CD4-positive, alpha-beta T cell treated with Interleukin-1 beta for 1 hour (primary cell): ENCODE results near the gene LARP1.
"Not testable (repeated sequence)": the region's sequence is repeated elsewhere in the genome, so short reads cannot be mapped to it uniquely, and the experiment has no call there.

Experiments
- DNase-seq, 2 donors: peaks; one replicate each; pipeline ENCODE4 v3.0.0-alpha.2; 2020 to 2022

LARP1 gene

DNA sequence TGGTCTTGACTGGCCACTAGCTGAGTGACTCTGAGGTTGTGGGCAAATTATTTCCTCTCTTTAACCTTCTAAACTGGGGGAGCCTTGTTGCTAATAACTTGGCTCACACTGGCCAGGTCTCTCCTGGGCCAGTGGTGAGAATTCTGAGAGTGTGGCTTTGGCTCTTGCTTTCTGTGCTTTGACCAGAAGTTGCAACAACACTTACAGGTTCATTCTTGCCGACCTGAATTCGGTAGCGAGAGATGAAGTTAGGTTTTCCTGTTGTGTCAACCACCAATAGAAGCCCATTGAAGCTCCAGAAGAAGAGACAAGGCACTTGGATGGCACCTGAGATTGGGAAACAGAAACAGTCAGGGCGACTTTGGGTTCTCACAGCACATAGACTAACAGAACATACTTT lies 75.4 kb downstream of the LARP1 start:
- no peak for DNase-seq

DNA sequence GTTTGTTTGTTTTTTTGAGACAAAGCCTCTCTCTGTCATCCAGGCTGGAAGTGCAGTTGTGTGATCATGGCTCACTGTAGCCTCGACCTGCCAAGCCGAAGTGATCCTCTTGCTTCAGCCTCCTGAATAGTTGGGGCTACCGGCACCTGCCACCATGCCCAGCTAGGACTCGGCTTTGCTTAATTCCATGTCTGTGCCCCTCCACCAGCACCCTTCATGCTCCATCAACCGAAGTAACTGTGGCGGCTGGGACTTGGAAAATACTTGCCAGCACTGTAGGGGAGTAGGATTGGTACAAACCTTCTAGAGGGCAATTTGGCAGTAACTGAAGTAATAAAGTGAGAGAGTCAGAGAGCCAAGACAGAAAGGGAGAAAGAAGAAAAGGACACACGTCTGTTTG lies 76.3 kb downstream of the LARP1 start:
- no peak for DNase-seq

DNA sequence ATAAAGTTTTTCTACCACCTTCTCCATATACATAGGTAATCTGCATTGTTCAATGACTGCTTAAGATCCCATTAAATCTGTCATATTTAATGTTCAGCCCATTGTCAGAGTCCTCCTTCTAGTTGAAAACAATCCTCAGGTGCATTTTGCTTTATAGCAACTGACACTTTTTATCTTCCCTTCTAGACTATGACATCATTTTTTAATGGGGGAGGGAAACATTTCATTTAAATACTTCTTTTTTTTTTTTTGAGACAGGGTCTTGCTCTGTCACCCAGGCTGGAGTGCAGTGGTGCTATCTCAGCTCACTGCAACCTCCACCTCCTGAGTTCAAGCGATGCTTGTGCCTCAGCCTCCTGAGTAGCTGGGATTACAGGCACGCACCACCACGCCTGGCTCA lies 77.6 kb downstream of the LARP1 start:
- not testable (repeated sequence) for DNase-seq

DNA sequence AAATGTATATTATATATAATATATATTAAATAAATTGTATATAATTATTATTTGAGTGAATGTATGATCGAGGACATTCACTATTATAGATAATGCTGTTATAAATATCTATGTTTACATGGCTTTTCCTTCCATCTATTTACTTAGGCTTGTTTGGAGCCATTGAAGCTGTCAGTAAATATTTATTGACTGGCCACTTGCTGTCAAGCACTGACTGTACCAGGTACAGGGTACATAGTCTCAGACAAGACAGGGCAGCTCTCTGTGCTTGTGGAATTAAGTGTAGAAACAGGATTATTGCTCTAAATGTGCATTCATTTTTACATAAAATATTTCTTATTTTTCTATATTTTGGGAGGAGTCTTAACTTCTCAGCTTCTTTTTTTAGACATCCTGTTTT lies 78.9 kb downstream of the LARP1 start:
- DNase-seq: no peak

DNA sequence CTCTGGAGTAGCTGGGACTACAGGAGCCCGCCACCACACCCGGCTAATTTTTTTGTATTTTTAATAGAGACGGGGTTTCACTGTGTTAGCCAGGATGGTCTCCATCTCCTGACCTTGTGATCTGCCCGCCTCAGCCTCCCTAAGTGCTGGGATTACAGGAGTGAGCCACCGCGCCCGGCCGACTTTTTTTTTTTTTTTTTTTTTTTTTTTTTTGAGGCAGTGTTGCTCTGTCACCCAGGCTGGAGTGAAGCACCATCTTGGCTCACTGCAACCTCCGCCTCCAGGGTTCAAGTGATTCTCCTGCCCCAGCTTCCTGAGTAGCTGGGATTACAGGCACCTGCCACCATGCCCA lies 80.5 kb downstream of the LARP1 start:
- not testable (repeated sequence) for DNase-seq

DNA sequence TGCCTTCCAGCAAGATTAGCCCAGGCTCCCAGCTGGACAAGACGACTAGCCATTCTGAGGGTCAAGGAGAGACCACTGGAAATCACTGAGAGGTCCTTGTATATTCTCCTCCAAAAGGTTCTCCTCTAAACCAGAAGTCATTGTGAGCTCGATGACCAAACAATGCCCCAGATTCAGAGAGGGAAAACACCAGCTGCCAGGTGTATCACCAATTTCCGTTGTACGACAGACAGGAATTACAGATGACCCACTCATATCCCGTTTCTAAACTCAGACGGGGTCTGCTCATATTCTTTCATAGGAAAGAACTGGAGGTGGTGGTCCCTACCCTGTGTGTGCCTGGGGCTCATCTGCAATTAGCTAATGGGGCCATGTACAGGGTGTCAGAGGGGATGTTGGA lies 81.0 kb downstream of the LARP1 start:
- DNase-seq: no peak

DNA sequence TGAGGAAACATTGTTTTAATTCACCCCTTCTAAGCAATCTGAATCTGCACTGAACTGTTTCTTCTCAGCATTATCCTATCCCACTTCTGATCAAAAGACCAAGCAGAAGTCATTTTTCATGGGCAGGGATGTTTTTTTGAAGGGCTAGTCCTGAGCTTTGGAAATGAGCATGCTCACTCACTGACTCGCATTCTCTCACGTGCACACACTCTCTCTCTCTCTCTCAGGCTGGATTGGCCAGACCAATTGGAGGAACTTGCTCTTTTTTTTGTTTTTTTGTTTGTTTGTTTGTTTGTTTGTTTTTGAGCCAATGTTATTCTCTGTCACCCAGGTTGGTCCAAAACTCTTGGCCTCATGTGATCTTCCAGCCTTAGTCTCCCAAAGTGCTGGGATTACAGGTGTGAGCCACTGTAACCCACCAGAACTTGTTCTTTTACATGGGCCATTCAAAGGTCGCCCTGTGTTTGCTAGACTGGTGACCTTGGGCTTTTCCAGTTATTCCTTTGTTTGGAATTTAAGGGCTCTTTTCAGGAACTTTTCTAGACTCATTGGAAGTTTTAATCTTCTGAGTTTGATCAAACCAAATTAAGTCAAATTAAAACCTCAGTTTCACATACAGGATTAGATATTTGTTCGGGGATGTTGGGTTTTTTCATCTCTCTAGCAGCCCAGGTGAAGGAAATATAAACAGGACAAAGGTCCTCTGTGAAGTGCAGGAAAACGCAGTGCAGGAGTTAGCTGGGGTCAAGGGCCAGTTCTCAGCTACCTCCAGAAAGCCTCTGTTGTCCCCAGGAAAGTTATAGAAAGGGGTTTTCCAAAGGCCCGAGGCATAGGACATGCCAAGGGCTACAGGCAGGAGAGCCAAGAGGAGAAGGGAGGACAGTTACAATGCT lies 82.1 kb downstream of the LARP1 start:
- DNase-seq: no peak

DNA sequence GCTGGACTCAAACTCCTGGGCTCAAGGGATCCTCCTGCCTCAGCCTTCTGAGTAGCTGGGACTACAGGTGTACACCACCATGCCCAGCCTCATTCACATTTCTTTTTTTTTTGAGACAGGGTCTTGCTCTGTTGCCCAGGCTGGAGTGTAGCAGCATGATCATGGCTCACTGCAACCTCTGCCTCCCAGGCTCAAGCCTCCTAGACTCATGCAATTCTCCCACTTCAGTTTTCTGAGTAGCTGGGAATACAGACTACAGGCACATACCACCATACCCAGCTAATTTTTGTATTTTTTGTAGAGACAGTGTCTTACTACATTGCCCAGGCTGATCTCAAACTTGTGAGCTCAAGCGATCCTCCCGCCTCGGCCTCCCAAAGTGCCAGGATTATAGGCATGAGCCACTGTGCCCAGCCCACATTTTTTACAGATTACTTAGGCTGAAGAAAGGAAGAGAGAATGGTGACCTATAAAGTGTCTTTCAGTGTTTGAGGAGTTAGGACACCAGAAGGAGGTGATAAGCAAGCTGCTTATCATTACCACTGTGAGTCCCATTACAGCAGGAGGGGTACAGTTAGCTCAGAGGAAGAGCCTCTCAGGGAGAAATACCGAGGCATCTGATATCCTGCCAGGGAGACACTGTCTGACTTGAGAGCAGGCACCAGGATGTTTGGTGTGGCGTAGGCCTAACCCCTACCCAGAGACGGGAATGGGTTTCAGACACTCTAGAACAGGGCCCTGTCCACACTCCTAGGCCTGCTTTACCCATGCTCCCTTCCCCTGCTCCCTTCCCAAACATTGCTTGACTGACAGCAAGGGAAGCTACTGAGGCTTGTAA lies 85.5 kb downstream of the LARP1 start:
- DNase-seq: no peak

DNA sequence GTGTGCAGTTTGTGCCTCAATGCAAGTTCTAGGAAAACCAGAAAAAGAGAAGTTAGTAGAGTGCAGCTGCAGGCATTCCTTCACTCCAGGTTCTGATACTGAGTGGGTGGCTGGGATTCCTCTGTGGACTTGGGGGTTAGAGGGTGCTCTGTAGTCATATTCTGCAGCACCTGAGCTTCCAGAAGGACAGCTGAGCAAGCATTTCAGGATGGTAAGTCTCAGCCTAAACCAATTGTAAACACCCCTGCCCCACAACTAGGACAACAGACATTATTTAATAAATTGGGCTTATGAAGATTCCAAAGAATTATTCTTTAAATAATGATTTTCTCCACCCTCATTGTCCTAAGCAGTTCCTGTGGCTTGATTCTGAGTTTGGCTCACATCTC lies 86.1 kb downstream of the LARP1 start:
- no peak for DNase-seq

DNA sequence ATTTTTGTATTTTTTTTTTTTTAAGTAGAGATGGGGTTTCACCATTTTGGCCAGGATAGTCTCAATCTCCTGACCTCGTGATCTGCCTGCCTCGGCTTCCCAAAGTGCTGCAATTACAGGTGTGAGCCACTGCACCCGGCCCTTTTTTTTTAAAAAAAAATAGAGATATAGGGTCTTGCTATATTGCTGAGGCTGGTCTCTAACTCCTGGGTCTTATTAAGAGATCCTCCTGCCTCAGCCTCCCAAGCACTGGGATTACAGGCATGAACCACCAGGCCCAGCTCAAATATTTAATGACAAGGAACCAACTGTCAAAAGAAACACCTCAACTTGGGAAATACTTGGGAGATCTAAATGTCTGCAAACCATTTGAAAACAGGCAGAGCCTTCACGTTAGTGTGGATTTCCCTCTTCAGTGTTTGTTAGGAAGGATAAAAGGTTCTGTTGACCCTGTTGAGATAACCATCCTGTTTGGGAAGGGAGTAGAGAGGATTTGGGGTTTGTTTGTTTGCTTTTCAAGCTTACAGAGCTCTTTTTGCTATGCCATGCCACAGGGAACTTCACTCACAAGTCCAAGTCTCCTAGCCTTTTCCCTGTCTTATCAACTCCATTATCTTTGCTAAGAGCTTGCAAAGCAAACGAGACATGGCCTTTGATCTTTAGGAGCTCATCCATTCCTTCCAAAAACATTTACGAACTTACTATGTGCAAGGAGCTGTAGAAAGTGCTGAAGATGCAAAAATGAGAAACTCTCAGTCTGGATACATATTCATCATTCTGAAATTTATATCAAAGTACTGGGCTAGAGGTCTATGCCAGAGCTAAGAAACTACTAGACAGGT lies 87.7 kb downstream of the LARP1 start:
- no peak for DNase-seq

DNA sequence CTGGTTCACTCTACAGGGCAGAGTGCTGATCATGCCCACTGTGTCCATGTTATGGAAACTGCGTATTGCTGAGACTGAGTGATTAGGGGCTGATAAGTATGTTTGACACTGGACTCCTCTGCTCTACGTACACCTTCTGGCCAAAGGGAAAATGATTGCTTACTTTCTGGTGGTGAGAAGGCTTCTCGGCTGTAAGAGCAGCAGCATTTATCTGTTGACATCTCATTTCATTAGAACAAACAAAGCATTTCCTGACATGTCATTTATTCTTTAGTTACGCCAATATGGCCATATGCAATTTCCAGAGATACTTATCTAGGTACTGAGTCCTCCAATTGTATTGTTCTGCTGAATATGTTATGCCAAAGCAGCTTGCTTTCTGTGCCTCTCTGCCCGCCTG lies 89.6 kb downstream of the LARP1 start:
- DNase-seq: no peak

DNA sequence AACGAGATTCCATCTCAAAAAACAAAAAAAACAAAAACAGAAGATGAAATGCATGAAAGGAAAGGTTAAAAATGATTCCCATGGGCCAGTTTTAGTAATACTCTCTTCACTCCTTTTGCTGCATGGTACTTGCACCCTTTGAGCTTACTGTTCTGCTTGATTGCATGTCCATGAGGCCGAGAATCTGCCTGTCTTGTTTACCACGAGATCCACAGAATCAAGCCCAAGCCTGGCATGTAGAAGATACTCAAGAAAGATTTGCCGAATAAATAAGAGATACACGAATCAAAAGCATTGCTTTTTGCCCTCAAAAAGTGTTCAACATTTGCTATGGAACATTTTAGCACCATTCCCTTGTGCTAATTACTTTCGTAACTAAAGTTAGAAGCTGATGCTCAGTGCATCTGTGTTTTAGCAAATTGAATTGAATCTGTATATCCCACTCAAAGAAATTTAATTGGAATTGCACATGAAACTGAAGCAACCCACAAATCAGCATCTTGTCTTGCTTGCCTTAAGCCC lies 94.1 kb downstream of the LARP1 start:
- DNase-seq: no peak

DNA sequence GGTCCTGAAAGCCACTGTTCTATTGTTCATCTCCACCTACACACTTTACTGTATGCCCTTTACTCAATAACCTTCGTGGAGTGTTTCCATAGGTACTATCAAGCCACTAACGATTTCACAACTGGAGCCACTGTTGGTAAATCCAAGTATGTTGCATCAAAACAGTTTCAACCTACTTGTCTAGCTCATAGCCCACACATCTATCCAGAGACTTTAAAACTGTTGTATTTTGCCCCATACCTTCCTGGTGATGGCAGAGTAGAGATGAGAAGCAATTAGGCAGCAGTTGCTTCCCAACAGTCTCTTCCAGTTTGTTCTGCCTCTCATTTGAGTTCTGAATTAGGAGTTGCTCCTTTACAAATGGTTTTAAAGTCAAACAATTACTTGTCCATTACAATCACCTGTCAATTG lies 94.6 kb downstream of the LARP1 start:
- DNase-seq: no peak

DNA sequence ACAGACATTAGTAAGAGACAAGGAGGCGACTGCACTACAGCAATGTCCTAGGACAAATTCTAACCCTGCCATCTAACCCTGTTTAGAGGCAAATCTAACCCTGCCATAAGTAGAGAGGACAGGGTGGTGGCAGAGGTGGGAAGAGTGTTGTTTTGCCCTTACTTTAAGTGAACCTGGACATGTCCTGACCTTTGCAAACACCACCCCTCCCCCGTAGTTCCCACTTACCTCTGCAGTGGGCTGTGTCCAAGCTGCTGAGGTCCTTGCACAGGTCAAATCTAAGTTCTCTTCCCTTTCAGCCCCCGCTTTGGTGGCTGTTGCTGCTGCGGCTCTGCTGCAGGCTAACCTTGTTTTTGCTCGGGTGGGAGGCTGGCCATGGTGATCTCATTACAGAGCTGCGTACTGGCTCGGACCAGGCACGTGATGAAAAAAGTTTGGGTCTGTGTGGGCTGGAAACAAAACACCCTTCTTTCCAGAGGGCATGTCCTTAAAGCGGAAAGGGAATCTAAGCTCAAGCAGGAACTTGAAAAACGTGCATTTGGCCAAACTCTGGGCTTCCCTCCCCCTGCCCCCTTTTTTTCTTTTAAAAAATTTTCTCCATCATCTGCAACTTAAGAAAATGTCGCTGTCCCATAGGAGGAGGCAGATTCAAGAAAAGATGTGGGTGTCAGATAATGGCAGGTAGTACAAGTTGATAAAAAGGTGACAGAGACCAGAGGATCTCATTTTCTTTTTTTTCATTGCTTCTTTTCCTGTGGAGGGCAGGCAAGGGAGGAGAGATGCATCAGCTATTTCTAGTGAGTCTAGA lies 95.3 kb downstream of the LARP1 start, which contains the start of gene FAXDC2:
Gene FAXDC2, minus strand, starts transcription at position 349 of the 808 bp plus-strand sequence. CDS start 12,425 bp downstream, outside the sequence.
- no peak for DNase-seq

DNA sequence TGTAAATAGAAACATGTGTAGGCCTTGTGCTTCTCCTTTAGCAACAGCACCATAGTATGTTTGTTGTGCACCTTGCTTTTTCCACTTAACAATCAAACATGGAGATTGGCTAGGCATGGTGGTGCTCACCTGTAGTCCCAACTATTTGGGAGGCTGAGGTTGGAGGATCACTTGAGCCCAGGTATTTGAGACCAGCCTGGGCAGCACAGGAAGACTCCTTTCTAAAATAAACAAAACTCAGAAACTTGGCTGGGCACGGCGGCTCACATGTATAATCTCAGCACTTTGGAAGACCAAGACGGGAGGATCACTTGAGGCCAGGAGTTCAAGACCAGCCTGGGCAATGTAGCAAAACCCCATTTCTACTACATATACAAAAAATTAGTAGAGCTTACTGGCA lies 96.2 kb downstream of the LARP1 start:
- DNase-seq: no peak

DNA sequence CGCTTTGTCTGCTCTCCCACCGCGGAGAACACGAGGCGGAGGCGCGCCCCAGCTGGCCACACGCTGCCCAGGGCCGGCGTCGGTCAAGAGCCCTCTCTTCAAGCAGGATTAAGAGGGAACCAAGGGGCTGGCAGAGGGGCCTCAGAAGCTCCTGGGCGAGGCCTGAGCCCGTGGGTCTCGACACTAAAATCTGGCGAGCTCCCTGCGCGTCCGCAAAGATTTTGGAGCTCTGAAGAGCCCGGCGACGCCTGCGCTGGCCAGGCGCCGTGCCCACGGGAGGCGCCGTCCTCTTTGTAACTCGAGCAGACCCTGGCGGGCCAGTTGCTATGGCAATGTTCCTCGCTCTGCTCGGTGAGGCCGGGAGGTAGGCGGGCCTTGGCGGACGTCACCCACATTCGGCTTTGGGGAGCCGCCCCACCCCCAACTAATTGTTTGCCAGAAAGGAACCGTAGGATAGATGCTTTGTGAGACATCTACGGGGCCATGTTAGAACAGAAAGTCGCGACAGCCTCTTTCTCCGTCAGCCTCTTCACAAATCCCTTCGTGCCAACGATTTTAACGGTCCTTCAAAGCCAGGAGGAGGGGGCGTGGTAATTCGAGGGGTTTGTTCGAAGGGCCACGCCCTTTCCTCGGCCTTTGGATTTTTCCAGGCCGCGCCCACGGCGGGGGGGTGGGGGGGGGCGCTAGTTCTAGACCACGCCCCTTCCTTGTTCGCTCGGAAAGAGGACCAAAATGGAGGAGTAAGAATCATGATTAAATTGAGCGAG lies 102.5 kb downstream of the LARP1 start:
- peak; percentile 92 to 94 for DNase-seq

DNA sequence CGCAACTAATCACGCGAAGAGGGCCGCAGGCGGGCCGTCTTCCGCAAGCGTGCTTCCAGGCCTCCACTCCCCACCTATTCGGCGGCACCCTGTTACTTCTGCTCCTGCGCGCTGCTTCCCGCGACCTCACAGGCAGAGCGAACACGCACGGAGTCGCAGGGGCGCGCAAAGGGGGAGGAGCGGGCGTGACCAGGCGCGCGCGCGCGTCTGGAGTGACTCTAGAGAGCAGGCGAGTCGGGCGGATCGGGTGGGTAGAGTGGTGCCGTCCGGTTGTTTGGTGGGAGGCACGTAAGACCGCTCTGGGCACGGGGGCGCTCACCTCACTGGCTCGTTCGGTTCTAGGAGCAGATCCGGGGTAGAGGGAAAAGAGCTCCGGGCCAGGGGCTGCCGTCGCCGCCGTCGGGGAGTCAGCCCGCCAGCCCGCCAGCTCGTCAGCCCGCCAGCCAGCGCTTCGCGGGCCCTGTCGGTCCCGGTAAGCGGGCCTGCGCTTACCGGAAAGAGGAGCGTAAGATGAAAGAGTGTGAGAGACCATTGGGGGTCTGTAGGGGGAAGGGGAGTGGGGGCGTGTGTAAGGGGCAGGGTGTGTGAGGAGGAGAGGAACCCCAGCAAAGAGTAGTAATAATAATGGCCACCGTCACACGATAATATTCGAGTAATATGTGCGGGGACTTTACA lies 103.3 kb downstream of the LARP1 start, which contains the start of gene CNOT8:
Gene CNOT8, plus strand, starts transcription at position 331 of the 675 bp plus-strand sequence. CDS start 4,652 bp downstream, outside the sequence.
- peak; percentile 97 for DNase-seq

DNA sequence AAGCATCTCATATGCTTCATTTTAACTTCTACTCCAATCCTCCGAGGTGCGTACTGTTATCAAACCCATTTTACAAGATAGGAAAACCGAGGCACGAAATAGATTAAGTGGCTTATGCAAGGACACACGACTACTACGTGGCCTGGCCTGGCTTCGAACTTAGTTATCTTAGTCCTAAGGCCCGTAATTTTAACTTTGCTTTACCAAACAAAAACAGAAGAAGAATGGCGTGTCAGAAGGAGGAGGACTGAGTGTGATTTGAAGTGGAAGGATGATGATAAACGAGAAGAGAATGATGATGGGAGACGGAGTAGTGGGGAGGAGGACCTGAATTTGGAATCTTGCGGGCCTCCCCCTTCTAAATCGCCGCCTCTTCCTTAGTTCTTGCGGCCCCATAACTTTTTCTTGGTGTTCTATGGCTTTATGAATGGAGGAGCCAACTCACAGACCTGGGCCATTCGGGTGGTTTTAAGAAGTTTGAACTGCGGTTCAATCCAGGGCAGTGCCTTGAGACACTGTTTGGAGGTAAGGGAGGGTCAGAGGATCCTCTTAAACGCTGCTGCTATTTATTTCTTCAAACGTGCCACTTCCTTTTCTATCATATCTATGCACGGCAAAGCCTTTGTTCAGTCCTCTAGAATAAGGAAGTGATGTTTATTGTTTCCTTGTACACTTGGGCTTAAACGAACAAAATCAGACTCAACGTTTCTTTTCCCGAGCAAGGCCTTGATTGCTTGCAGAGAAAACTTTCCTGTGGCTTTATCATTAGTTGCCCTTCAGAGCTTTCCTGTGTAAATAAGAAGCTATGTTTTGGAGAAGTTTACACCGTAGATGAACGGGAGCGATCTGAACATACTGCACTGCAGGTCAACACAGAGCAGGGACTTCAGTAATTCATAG lies 104.0 kb downstream of the LARP1 start:
- peak in 1 of 2 donors; percentile 33 for DNase-seq

DNA sequence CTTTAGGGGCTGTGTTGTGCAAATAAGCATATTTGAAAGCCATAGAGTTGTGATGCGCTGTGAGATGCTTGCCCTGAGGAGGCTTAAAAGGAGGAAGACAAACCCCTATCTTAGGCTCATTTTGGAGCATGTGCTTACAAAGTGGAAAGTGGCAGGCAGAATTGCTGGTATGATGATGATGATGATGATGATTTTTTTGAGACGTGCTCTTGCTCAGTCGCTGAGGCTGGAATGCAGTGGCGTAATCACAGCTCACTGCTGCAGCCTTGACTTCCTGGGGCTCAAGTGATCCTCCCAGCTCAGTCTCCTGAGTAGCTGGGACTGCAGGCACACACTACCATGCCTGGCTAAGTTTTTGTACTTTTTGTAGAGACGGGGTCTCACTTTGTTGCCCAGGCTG lies 104.9 kb downstream of the LARP1 start:
- peak in 1 of 2 donors; percentile 6 for DNase-seq
